Thyroid gland (tissue), 4 donors: ENCODE measurements around the gene SUPT3H. TPM values are rescaled to one million over a fixed set of nuclear protein-coding genes. Genes with fewer than 3 reads are reported as not detected.

ENCODE experiments used
- DNase-seq, 2 donors: peaks; one replicate each; pipeline ENCODE4 v3.0.0-alpha.2; 2019
- H3K27ac ChIP-seq, 3 donors: fragments of 200-600 bp; sonication (generic); 1 replicate in 2 of 3; 2 replicates in 1 of 3; pipeline ENCODE4 v1.5.1; 2016 to 2019; ENCODE audit warnings: mild to moderate bottlenecking in 1 of 3, moderate library complexity in 1 of 3
- H3K27me3 ChIP-seq: fragments of 200-600 bp; sonication (generic); one replicate; pipeline ENCODE4 v1.5.1; 2019
- H3K36me3 ChIP-seq, 2 donors: fragments of 200-600 bp; sonication (generic); one replicate each; pipeline ENCODE4 v1.5.1; 2016 to 2019
- H3K4me1 ChIP-seq, 2 donors: fragments of 200-600 bp; sonication (generic); one replicate each; pipeline ENCODE4 v1.5.1; 2017 to 2019
- H3K4me3 ChIP-seq, 3 donors: fragments of 200-600 bp; sonication (generic); replicated peaks in 1 of 3; 1 replicate in 2 of 3; 2 replicates in 1 of 3; pipeline ENCODE4 v1.5.1; 2016; ENCODE audit warnings: mild to moderate bottlenecking in 1 of 3
- H3K9me3 ChIP-seq: fragments of 200-600 bp; sonication (generic); one replicate; pipeline ENCODE4 v1.5.1; 2017
- CTCF ChIP-seq, 6 experiments: fragments of 200-600 bp in 3 of 6; fragments of 450-650 bp in 3 of 6; sonication (generic) in 3 of 6; IDR thresholded peaks; one replicate each; pipeline ENCODE4 v1.5.1; 2016 to 2019; ENCODE audit warnings: antibody characterized with exemption in 6 of 6, mild to moderate bottlenecking in 2 of 6, inconsistent platforms in 1 of 6, moderate library complexity in 1 of 6
- POLR2A ChIP-seq, 2 donors: fragments of 450-650 bp; IDR thresholded peaks; one replicate each; pipeline ENCODE4 v1.6.1; 2017; ENCODE audit warnings: antibody characterized with exemption in 2 of 2, mild to moderate bottlenecking in 2 of 2, moderate library complexity in 1 of 2
- WGBS, 2 donors: methylation state at CpG; one replicate each; pipeline ENCODE4 v1.1.5; 2017; 5-methylcytosine and 5-hydroxymethylcytosine counted together
- intact Hi-C: fragments of 100-400 bp; cut with DNase I; formaldehyde crosslinking; loops from one replicate; pipeline ENCODE4 v1.15.1; 2023
- total RNA-seq, 4 donors: library from RNA; depleted of rRNA; stranded (reverse); fragments of >200 nt; gene quantifications; one replicate each; pipeline ENCODE4 v1.2.3, GENCODE V29; 2016

SUPT3H gene
- total RNA-seq, 4 donors from 2014 or later, result 9.8 to 21.6 (median 11.1) TPM

- WGBS, 2 donors, result 93 to 94% methylated on average over 4 of the region's 4 CpGs
Measured at GRCh38 chr6:45320349-45320748, 57.4 kb downstream of the SUPT3H start.

GRCh38 chr6:45314146-45314545 is 63.6 kb downstream of the SUPT3H start:
- Histone ChIP-seq H3K27me3 (no peaks in the 10 kb centered on the region), H3K36me3 (no peaks in the 10 kb centered on the region), H3K4me1 (no peaks in the 10 kb centered on the region), H3K4me3 (no peak overlapping the region), H3K27ac (no peak overlapping the region), H3K9me3 (no peaks in the 10 kb centered on the region)
- WGBS, 2 donors, result 69 to 73% methylated on average over 5 of the region's 5 CpGs
- no peak for DNase-seq
- TF ChIP-seq CTCF (IDR thresholded peaks at IDR 0.05) (no peak), POLR2A (IDR thresholded peaks at IDR 0.05) (no peak)
- intact Hi-C loops, result no loop called here

More at GRCh38 chr6:45320349-45320748, 57.4 kb downstream of the SUPT3H start:
- Histone ChIP-seq H3K4me1 (no peaks in the 10 kb centered on the region), H3K9me3 (no peaks in the 10 kb centered on the region), H3K4me3 (no peak overlapping the region), H3K27ac (no peak overlapping the region), H3K36me3 (no peaks in the 10 kb centered on the region), H3K27me3 (no peaks in the 10 kb centered on the region)
- DNase-seq, result no peak
- intact Hi-C loops, result no loop called here
- TF ChIP-seq POLR2A (IDR thresholded peaks at IDR 0.05) (no peak), CTCF (IDR thresholded peaks at IDR 0.05) (no peak)

- no peaks in the 10 kb centered on the region for H3K36me3 ChIP-seq
- intact Hi-C loops, result no loop called here
- WGBS, 2 donors, result 69 to 91% methylated on average over 7 of the region's 7 CpGs
- H3K4me3 ChIP-seq, result no peak overlapping the region
- H3K4me1 ChIP-seq, result no peaks in the 10 kb centered on the region
- H3K9me3 ChIP-seq, result no peaks in the 10 kb centered on the region
- no peak overlapping the region for H3K27ac ChIP-seq
- no peak for DNase-seq
- H3K27me3 ChIP-seq, result no peaks in the 10 kb centered on the region
- no peak for TF ChIP-seq CTCF (IDR thresholded peaks at IDR 0.05)
- no peak for TF ChIP-seq POLR2A (IDR thresholded peaks at IDR 0.05)
Measured at GRCh38 chr6:45310118-45310788, 67.5 kb downstream of the SUPT3H start.

- no peak for DNase-seq
- H3K9me3 ChIP-seq, result no peaks in the 10 kb centered on the region
- no peak overlapping the region for H3K27ac ChIP-seq
- H3K4me1 ChIP-seq, result no peaks in the 10 kb centered on the region
- H3K27me3 ChIP-seq, result no peaks in the 10 kb centered on the region
- no peak for TF ChIP-seq CTCF (IDR thresholded peaks at IDR 0.05)
- TF ChIP-seq POLR2A (IDR thresholded peaks at IDR 0.05), result no peak
- no peak overlapping the region for H3K4me3 ChIP-seq
- H3K36me3 ChIP-seq, result no peaks in the 10 kb centered on the region
- 93 to 100% methylated on average over 1 of the region's 1 CpG for WGBS, 2 donors
- intact Hi-C loops, result no loop called here
Measured at GRCh38 chr6:45305546-45305945, 72.2 kb downstream of the SUPT3H start.

- DNase-seq, result no peak
- no peak overlapping the region for H3K27ac ChIP-seq
- H3K4me1 ChIP-seq, result no peaks in the 10 kb centered on the region
- intact Hi-C loops, result no loop called here
- no peaks in the 10 kb centered on the region for H3K27me3 ChIP-seq
- 97 to 99% methylated on average over 3 of the region's 3 CpGs for WGBS, 2 donors
- no peak overlapping the region for H3K4me3 ChIP-seq
- H3K9me3 ChIP-seq, result no peaks in the 10 kb centered on the region
- H3K36me3 ChIP-seq, result no peaks in the 10 kb centered on the region
- TF ChIP-seq CTCF (IDR thresholded peaks at IDR 0.05) (no peak), POLR2A (IDR thresholded peaks at IDR 0.05) (no peak)
Measured at GRCh38 chr6:45302832-45303231, 74.9 kb downstream of the SUPT3H start.
